PC-9 (cell line): Measurements from ENCODE around the gene RDH14.

ENCODE experiments used
- CTCF ChIP-seq: fragments of 200-600 bp; sonication (generic); conservative IDR thresholded peaks from 2 replicates; pipeline ENCODE4 v1.6.1; 2017; ENCODE audit warnings: mixed run types, antibody characterized with exemption, mild to moderate bottlenecking, moderate library complexity
- EZH2 ChIP-seq: fragments of 200-600 bp; sonication (generic); IDR thresholded peaks from 2 replicates; pipeline ENCODE4 v1.8.0; 2017; ENCODE audit warnings: antibody characterized with exemption, low read depth

- no peak for TF ChIP-seq CTCF
- no peak for TF ChIP-seq EZH2
Measured at GRCh38 chr2:18588802-18589201, 28.3 kb upstream of the RDH14 start.
